H1 (cell line): ENCODE data around the gene CLCF1. TPM values are rescaled to one million over a fixed set of nuclear protein-coding genes. Genes with fewer than 3 reads are reported as not detected.

Experiments used
- ATF2 ChIP-seq: IDR thresholded peaks from 2 replicates; pipeline ENCODE4 v1.6.1; 2012; ENCODE audit warnings: low read length, inconsistent platforms
- ATF3 ChIP-seq: IDR thresholded peaks from 2 replicates; pipeline ENCODE4 v1.6.1; 2011; ENCODE audit warnings: low read depth, mild to moderate bottlenecking, low read length; ENCODE audit not compliant: insufficient read depth
- CHD7 ChIP-seq: fragments of 300-600 bp; sonication (generic); IDR thresholded peaks from 2 replicates; pipeline ENCODE4 v1.7.1; 2012; ENCODE audit warnings: low read length, moderate library complexity, mild to moderate bottlenecking, inconsistent platforms; ENCODE audit not compliant: insufficient replicate concordance
- E2F6 ChIP-seq: IDR thresholded peaks from 2 replicates; pipeline ENCODE4 v1.6.1; 2012; ENCODE audit warnings: inconsistent platforms
- POLR2AphosphoS5 ChIP-seq: IDR thresholded peaks from 2 replicates; pipeline ENCODE4 v1.6.1; 2011; ENCODE audit warnings: low read depth, low read length
- SP1 ChIP-seq: IDR thresholded peaks from 2 replicates; pipeline ENCODE4 v1.6.1; 2011; ENCODE audit warnings: low read depth, low read length
- SRF ChIP-seq: IDR thresholded peaks from 2 replicates; pipeline ENCODE4 v1.6.1; 2011; ENCODE audit warnings: mild to moderate bottlenecking, low read depth, low read length, moderate library complexity
- polyA plus RNA-seq, 7 experiments: library from polyadenylated mRNA; depleted of rRNA in 3 of 7; stranded (reverse) in 5 of 7; unstranded in 2 of 7; fragments of >200 nt in 5 of 7; fragments of 200-250 nt in 2 of 7; gene quantifications; 1 replicate in 5 of 7; 2 replicates in 1 of 7; 4 replicates in 1 of 7; pipeline versions ENCODE4 v1.2.1 to v1.2.3, GENCODE V29; 2011 to 2013; ENCODE audit warnings: missing spikeins in 2 of 7, mixed read lengths in 2 of 7
- total RNA-seq: library from RNA; stranded (reverse); fragmentation: NEBNext Ultra II Directional; extraction: Animal tissue kit (Norgen Biotek cat#: 25700); gene quantifications from 2 replicates; pipeline ENCODE4 v1.2.1, GENCODE V29; 2021

The CLCF1 gene
- total and polyA plus RNA-seq, 2 of the 8 experiments (the other 6 are each of a cell fraction or from before 2014, with no cell fraction given): 0.32 to 1.2 TPM

- no peak for TF ChIP-seq CHD7
- TF ChIP-seq POLR2AphosphoS5: no peak
- no peak for TF ChIP-seq ATF2
- TF ChIP-seq E2F6: peak; percentile 27; the same call in 1 of the 2 replicates
- peak; percentile 62; the same call in 1 of the 2 replicates for TF ChIP-seq ATF3
- no peak for TF ChIP-seq SP1
- 0 out of 2 replicates have a peak, but pooled peaks have one; percentile 20 for TF ChIP-seq SRF
Measured at GRCh38 chr11:67317205-67317887, 56.1 kb downstream of the CLCF1 start (continued).
